ENCODE data around the gene LRTM2. TPM values are rescaled to one million over a fixed set of nuclear protein-coding genes. Genes with fewer than 3 reads are reported as not detected.

The LRTM2 gene
- total and polyA plus RNA-seq, 4 donors: not detected

DNA sequence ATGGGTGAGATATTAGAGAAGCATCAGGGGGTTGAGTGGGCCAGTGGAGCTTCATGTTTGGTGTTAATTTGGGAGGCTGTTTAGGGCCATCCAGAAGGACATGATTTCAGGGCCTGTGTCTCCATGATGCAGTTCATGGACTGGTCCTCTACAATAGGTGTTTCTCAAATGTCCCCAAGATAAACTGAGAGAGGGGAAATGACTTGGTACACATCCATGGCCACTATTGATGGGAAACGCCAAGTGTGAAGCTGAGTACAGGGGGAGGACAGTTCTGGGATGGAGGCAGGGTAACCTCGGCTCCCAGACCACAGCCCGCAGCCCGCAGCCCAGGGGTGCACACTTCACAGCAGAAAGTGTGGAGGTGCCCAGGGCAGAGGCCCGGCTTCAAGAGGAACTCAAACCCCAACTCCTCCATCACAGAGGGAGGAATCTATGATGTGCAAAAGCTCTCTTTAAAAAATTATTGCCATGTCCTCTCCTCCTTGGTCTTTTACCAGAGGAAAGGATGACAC lies 64.8 kb downstream of the LRTM2 start:
- Histone ChIP-seq H3K9me3 (ENCODE audit: control insufficient read depth in 4 of 4, low read length in 3 of 4) (no peaks in the 10 kb centered on the region), H3K4me1 (ENCODE audit: control insufficient read depth in 4 of 4, insufficient read depth in 4 of 4, low read length in 3 of 4) (no peaks in the 10 kb centered on the region), H3K9ac (ENCODE audit: low read depth in 1 of 2, low read length in 2 of 2) (no peak overlapping the region), H3K27ac (ENCODE audit: low read depth in 1 of 2, low read length in 2 of 2) (no peak overlapping the region), H3K27me3 (ENCODE audit: control insufficient read depth in 4 of 4, insufficient read depth in 4 of 4, low read length in 3 of 4) (no peaks in the 10 kb centered on the region), H3K36me3 (ENCODE audit: control insufficient read depth in 4 of 4, insufficient read depth in 3 of 4, low read depth in 1 of 4, low read length in 3 of 4) (no peaks in the 10 kb centered on the region), H3K4me3 (ENCODE audit: low read depth in 1 of 3, low read length in 3 of 3) (no peak overlapping the region)
- WGBS: 90% methylated on average over 5 of the region's 5 CpGs
- TF ChIP-seq HNF4A (conservative IDR thresholded peaks at IDR 0.05): no peak
- no peak for TF ChIP-seq TAF1 (conservative IDR thresholded peaks at IDR 0.05)
- TF ChIP-seq RAD21 (IDR thresholded peaks at IDR 0.05): no peak
- no peak for TF ChIP-seq EGR1 (IDR thresholded peaks at IDR 0.05; ENCODE audit: low read depth in 2 of 2)
- no peak for TF ChIP-seq RXRA (IDR thresholded peaks at IDR 0.05)
- no peak for TF ChIP-seq JUND (IDR thresholded peaks at IDR 0.05)
- TF ChIP-seq NR2F2 (IDR thresholded peaks at IDR 0.05): no peak
- TF ChIP-seq, protein P1, sequence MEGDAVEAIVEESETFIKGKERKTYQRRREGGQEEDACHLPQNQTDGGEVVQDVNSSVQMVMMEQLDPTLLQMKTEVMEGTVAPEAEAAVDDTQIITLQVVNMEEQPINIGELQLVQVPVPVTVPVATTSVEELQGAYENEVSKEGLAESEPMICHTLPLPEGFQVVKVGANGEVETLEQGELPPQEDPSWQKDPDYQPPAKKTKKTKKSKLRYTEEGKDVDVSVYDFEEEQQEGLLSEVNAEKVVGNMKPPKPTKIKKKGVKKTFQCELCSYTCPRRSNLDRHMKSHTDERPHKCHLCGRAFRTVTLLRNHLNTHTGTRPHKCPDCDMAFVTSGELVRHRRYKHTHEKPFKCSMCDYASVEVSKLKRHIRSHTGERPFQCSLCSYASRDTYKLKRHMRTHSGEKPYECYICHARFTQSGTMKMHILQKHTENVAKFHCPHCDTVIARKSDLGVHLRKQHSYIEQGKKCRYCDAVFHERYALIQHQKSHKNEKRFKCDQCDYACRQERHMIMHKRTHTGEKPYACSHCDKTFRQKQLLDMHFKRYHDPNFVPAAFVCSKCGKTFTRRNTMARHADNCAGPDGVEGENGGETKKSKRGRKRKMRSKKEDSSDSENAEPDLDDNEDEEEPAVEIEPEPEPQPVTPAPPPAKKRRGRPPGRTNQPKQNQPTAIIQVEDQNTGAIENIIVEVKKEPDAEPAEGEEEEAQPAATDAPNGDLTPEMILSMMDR (IDR thresholded peaks at IDR 0.05; ENCODE audit: low read depth, low read length, missing input control): no peak
- no peak for TF ChIP-seq YY1 (IDR thresholded peaks at IDR 0.05)
- TF ChIP-seq, protein P2, sequence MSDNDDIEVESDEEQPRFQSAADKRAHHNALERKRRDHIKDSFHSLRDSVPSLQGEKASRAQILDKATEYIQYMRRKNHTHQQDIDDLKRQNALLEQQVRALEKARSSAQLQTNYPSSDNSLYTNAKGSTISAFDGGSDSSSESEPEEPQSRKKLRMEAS (IDR thresholded peaks at IDR 0.05): no peak
- TF ChIP-seq, protein P3, sequence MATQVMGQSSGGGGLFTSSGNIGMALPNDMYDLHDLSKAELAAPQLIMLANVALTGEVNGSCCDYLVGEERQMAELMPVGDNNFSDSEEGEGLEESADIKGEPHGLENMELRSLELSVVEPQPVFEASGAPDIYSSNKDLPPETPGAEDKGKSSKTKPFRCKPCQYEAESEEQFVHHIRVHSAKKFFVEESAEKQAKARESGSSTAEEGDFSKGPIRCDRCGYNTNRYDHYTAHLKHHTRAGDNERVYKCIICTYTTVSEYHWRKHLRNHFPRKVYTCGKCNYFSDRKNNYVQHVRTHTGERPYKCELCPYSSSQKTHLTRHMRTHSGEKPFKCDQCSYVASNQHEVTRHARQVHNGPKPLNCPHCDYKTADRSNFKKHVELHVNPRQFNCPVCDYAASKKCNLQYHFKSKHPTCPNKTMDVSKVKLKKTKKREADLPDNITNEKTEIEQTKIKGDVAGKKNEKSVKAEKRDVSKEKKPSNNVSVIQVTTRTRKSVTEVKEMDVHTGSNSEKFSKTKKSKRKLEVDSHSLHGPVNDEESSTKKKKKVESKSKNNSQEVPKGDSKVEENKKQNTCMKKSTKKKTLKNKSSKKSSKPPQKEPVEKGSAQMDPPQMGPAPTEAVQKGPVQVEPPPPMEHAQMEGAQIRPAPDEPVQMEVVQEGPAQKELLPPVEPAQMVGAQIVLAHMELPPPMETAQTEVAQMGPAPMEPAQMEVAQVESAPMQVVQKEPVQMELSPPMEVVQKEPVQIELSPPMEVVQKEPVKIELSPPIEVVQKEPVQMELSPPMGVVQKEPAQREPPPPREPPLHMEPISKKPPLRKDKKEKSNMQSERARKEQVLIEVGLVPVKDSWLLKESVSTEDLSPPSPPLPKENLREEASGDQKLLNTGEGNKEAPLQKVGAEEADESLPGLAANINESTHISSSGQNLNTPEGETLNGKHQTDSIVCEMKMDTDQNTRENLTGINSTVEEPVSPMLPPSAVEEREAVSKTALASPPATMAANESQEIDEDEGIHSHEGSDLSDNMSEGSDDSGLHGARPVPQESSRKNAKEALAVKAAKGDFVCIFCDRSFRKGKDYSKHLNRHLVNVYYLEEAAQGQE (IDR thresholded peaks at IDR 0.05): no peak
- DNase-seq (ENCODE audit: low spot score): peak; percentile 27

DNA sequence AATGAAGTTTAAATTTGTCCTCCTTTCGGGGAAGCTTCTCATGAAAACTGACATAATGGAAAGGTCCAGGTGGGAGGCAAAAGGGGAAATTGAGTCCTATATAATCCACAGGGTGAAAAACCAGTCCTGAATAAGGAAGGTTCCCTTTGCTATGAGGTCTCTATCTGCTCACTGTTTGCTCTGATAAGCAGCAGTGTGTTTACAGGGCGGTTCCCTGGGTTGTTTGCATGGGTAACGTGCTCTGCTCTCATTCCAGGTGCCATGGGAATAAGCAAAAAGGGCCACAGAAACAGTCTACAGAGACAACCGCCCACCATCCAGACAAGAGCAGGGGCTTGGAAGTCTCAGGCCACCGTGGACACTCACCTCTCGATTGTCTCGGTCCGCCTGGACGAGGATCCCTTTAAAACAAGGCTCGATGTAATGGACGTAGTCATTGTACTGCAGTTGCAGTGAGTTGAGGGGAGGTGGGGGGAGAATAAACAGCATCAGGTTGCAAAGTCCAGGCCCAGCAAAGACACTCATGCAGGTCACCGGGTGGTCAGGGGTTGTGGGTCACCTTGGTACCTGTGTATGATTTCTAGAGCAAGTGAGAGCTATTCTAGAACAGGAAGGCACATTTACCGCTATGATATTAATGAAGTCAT lies 65.4 kb downstream of the LRTM2 start:
- no peak overlapping the region for H3K27ac ChIP-seq (ENCODE audit: low read depth in 1 of 2, low read length in 2 of 2)
- no peaks in the 10 kb centered on the region for H3K27me3 ChIP-seq (ENCODE audit: control insufficient read depth in 4 of 4, insufficient read depth in 4 of 4, low read length in 3 of 4)
- no peak overlapping the region for H3K9ac ChIP-seq (ENCODE audit: low read depth in 1 of 2, low read length in 2 of 2)
- H3K4me3 ChIP-seq (ENCODE audit: low read depth in 1 of 3, low read length in 3 of 3): no peak overlapping the region
- 52% methylated on average over 13 of the region's 13 CpGs for WGBS
- H3K9me3 ChIP-seq (ENCODE audit: control insufficient read depth in 4 of 4, low read length in 3 of 4): no peaks in the 10 kb centered on the region
- TF ChIP-seq, protein P3 (IDR thresholded peaks at IDR 0.05): no peak
- TF ChIP-seq JUND (IDR thresholded peaks at IDR 0.05) (no peak), FOXA1 (IDR thresholded peaks at IDR 0.05) (no peak), RAD21 (IDR thresholded peaks at IDR 0.05) (no peak), HNF4G (IDR thresholded peaks at IDR 0.05) (no peak), TAF1 (conservative IDR thresholded peaks at IDR 0.05) (no peak), NR2F2 (IDR thresholded peaks at IDR 0.05) (no peak), EGR1 (IDR thresholded peaks at IDR 0.05; ENCODE audit: low read depth in 2 of 2) (no peak), GABPA (IDR thresholded peaks at IDR 0.05 in 1 of 2, conservative IDR thresholded peaks at IDR 0.05 in 1 of 2) (no peak)
- TF ChIP-seq, protein P4, sequence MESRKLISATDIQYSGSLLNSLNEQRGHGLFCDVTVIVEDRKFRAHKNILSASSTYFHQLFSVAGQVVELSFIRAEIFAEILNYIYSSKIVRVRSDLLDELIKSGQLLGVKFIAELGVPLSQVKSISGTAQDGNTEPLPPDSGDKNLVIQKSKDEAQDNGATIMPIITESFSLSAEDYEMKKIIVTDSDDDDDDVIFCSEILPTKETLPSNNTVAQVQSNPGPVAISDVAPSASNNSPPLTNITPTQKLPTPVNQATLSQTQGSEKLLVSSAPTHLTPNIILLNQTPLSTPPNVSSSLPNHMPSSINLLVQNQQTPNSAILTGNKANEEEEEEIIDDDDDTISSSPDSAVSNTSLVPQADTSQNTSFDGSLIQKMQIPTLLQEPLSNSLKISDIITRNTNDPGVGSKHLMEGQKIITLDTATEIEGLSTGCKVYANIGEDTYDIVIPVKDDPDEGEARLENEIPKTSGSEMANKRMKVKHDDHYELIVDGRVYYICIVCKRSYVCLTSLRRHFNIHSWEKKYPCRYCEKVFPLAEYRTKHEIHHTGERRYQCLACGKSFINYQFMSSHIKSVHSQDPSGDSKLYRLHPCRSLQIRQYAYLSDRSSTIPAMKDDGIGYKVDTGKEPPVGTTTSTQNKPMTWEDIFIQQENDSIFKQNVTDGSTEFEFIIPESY (IDR thresholded peaks at IDR 0.05): no peak
- no peaks in the 10 kb centered on the region for H3K36me3 ChIP-seq (ENCODE audit: control insufficient read depth in 4 of 4, insufficient read depth in 3 of 4, low read depth in 1 of 4, low read length in 3 of 4)
- no peaks in the 10 kb centered on the region for H3K4me1 ChIP-seq (ENCODE audit: control insufficient read depth in 4 of 4, insufficient read depth in 4 of 4, low read length in 3 of 4)
- no peak for DNase-seq (ENCODE audit: low spot score)

Data from liver (tissue), 9 donors.